Stromal cell of bone marrow (primary cell): ENCODE results near the gene TIRAP.
A peak's percentile ranks its signal among the peaks of the same experiment; 100 is the strongest.
"Not testable (repeated sequence)": the region's sequence is repeated elsewhere in the genome, so short reads cannot be mapped to it uniquely, and the experiment has no call there.

Experiments used
- DNase-seq: peaks from one replicate; pipeline ENCODE4 v3.0.0-alpha.2; 2012; ENCODE audit warnings: low read depth

The TIRAP gene

DNA sequence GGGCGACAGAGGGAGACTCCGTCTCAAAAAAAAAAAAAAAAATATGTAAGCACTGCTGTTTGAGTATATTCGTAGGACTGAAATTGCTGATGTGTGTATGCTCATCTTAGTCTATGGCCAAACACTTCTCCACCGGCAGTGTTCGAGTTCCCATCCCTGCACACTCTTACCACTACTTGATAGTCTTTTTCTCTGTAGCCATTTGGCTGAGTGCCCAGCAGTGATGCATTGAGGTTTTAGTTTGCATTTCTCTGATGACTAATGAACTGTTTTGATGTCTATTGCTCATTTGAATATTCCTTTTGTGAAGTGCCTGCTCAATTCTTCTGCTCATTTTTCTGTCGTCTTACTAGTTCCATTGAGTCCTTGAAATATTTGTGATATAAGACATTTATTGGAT, 1.9 kb downstream of the TIRAP start:
- DNase-seq: peak; percentile 95

DNA sequence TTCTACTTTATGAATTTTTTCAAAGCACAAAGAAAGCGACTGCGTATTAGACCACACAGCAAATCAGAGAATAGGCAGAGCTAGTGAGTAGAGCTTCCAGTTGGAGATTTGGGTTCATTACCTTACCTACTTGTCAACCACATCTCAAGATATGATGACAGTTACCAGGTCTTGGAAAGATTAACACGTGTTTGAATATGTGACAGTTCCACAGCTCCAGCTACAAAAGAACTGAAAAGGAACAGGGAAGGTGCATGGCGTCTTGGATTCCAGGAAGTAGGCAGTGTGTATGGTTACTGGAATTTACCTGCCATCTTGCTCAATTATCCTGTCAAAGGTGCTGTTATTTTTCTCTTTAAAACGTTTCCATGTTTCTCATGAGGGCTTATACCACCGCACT, 5.3 kb downstream of the TIRAP start:
- no peak for DNase-seq

DNA sequence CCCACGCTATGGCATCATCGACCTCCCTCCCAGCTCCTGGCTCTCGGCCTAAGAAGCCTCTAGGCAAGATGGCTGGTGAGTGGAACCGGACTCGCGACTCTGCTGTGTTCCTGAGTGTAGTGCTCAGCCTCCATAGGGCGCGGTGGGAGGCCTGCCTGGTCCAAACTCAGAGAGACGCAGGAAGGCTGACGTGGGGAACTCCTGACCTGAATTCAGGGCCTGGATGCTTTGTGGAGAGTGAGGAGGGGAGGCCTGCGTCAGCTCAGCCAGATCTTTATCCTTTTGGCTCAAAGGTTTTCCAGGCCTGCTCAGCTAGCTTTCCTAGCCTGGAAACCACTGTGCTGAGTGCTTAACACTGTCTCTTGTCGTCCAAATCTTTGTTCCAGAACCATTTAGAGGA, 8.0 kb downstream of the TIRAP start:
- no peak for DNase-seq

DNA sequence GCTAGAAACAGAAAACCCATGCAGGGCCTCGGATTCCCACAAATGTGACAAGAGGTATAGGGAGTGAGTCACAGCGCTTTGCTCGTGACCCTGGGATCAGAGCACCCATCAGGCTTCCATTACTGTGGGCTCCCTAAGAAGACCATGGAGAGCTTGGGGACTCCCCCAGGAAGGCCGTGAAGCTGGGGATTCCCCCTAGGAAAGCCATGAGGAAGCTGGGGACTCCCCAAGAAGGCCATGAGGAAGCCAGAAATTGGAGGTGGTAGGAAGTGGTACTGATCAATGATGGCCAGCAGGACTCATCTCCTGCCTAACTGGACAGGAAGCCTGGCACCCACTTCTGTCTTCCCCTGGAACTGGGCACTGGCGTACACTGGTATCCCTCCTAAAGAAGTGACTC, 10.8 kb downstream of the TIRAP start:
- no peak for DNase-seq

DNA sequence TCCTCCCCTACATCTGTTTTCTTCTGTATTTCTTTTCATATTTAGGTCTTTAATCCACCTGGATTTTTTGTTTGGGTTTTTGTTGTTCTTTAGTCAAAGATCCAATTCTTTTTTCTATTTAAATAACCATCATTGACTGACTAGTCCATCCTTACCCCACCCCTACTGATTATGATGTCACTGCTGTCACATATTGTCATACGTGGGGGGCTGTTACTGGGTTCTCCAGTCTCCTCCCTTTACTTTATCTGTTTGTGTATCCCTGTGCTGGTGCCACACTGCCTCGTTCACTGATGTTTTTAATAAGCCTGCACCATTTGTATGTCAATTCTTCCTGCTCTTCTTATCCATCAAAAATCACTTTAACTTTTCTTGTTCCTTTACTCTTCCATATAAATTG, 14.1 kb downstream of the TIRAP start:
- no peak for DNase-seq

DNA sequence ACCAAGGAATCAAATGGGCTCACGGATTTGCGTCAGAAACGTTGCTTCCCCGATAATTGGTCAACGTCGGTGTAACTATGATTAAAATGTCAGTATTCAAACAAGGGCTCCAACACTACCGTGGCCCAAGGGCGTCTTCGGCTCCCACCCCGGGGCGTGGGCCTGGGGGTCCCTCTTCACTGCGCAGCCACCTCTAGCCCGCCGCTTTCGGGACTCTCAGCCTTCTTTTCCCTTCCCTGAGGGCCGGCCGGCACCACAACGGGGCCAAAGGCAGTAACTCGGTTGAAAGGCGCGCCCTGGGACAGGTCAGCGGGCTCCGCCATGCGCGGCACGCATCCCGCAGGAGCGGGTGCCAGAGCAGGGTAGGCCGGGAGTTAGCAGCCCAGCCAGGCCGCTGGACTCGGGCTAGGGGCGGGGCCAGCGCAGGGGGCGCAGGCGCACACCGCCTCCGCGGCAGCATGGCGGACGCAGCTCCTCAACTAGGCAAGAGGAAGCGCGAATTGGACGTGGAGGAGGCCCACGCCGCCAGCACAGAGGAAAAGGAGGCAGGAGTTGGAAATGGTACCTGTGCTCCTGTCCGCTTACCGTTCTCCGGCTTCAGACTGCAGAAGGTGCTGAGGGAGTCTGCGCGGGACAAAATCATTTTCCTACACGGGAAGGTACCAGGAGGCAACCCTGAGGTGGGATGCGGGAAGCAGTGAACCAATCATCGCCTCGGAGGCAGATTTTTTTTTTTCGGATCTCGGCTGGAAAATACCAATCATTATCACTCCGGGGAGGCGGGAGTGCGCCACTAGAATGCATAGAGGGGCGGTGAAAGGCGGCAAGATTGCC, 20.9 kb downstream of the TIRAP start, which contains the start of gene DCPS:
TSS of gene DCPS (plus strand) at position 438 of the 834 bp plus-strand sequence. CDS start at position 459, 21 bp downstream.
- peak; percentile 81 for DNase-seq

DNA sequence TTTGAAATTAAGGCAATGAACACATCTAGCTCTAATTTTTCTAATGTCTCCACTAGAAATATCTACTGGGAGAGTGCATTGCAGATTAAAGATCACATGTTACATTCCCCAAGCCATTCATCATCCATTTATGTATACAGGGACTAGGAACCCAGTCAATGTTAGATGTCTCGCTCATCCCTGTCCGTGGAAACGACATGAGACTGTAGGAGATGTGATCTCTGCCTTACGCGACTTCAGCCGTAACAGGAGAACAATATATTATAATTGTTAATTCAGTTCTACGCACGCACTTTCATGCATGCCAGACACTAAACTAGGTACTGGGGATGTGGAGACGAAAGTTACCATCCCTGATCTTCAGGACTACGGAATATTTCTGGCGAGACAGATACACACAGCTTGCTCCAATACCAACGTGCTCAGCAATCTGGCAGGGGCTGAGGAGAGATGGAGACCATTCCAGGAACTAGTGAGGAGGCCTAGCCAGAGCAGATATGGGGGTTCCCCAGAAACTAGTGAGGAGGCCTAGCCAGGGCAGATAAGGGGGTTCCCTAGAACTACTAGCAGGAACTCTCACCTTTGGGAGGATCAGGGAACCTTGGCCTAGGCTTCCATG, 21.7 kb downstream of the TIRAP start:
- no peak for DNase-seq

DNA sequence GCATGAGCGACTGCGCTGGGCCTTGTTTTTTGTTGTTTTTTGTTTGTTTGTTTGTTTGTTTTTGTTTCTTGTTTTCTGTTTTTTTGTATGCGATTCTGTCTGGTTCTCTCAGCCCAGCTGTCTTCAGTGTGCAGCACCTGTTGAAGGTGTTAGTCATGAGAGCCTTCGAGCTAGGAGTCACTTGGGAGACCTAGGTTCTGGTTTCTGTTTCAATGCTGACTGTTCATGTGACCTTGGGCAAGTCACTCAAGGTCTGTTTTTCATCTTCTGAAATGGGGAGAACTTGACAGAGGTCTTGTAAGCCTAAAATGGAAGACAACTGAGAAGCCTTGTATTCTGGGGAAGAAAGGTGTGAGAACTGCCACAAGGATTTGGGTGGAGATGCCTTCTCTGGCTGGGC, 22.8 kb downstream of the TIRAP start:
- no peak for DNase-seq

DNA sequence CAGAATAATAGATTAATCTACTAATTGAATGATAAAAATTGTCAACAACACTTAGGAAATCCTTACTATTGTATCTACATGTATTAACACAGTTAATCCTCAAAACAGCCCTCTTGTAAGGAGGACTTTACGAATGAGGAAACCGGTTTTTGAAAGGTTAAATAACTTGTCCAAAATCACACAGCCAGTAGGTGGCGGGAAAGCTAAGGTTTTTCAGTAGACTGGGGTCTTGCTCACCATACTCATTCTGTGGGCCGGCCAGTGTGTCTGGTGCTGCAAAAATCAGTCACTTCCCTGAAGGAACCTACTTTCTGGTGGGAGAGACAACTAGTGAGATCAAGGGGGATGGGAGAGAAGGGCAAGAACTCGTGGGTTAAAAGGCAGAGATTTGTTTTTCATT, 24.8 kb downstream of the TIRAP start:
- DNase-seq: no peak

DNA sequence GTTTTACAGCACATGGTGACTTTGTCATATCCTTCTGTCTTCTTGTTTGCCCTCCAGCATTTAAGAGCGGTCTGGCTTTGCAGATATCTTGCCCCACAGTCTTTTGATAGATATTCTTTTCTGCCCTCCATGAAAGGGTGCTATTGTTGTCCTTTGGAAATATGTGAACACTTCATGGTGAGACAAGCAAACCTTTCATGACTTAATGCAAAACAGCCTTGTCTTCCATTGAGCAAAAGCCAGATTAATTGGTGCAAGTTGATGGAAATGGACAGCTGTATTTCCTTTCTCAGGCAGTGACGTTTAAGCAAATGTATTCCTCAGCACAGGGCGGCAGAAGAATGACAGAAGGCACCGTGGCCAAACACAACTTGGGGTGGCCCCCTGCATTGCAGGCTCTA, 25.4 kb downstream of the TIRAP start:
- no peak for DNase-seq

DNA sequence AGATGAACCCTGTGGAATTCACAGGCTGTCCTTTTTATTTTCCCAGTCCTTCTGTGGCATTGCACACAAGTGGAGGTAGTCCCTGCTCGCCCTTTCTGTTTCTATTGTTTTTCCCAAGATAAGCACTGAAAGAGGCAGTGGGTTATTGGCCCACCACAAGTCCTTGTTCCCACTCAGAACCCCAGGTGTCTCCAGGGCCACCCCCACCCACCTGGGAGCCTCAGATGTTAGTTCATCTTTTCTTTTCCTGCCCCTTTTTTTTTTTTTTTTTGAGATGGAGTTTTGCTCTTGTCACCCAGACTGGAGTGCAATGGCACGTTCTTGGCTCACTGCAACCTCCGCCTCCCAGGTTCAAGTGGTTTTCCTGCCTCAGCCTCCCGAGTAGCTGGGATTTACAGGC, 25.9 kb downstream of the TIRAP start:
- DNase-seq: not testable (repeated sequence)

DNA sequence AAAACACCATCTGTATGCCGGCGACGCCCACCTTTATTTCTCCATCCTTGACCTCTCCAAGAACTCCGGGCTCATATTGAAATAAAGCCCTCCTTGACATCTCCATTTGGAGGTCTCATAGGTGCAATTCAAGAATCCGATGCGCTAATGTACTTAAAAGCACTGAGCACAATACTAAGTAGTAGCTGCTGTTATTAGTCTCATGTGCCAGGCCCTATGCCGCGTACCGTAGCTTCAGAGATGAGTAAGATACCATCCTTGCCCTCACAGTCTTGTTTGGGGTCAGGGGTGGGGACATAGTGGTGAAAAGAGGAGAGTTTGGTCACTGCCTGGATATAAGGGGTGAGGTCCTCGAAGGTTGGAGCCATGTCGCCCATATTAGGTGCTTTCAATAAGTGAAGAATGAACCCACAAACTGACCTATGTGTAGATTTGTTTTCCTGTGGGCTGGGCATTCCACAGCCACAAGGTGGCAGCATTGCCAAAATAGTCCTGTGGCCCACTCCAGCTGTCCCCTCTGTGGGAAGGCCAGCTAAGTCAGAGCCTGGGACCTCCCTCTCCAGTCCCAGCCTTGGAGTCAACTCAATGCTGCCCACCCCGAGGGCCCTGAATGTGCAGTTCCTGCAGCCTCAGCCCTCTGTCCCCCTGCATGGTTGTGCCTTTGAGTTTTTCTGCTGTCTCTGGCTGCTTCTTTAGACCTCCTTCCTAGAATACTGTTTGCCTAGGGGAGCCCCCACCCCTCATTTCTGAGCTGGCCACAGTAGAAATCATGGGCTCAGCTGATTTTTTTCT, 27.5 kb downstream of the TIRAP start:
- peak; percentile 45 for DNase-seq

DNA sequence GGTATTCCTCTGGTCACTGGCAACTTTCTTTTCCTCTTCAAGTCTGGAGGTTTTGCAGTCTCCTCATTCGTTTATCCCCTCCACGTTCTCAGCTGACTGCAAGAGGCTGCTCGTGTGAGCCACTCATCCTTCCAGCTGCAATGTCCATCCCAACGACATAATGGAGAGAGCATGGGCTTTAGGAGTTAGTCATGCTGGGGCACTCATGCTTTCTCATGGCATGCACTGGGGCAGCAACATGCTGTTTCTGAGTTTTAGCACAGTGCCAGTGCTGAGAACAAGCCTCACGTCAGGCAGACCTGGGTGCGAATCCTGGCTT, 28.1 kb downstream of the TIRAP start:
- DNase-seq: no peak

DNA sequence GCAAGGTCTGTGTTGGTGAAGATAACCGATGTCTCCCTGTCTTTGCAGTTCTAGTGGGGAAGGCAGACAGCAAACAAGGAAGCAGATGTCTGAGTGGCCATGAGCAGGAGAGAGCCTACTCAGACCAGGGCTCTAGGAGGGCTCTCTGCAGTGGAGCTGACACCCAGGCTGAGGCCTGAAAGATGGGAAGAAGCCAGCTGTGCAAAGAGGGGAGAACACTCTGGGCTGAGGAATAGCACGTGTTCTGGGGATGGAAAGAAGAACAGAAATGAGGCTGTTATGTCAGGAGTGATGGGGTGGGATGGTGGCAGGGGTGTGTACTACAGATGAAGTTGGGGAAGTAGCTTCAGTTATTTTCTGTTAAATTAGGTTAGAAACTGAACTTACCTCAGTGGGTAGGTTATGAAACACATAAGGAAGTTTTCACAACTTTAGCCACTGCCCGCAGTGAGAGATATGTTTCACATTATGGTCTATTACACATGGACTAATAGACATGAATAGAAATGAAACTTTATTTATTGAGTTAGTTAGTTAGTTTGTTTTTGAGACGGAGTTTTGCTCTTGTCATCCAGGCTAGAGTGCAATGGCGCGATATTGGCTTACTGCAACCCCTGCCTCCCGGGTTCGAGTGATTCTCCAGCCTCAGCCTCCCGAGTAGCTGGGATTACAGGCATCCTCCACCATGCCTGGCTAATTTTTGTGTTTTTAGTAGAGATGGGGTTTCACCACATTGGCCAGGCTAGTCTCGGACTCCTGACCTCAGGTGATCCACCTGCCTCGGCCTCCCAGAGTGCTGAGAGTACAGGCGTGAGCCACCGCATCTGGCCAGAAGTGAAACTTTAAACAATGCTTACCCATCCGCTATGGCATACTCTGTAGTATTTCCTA, 28.8 kb downstream of the TIRAP start:
- no peak for DNase-seq

DNA sequence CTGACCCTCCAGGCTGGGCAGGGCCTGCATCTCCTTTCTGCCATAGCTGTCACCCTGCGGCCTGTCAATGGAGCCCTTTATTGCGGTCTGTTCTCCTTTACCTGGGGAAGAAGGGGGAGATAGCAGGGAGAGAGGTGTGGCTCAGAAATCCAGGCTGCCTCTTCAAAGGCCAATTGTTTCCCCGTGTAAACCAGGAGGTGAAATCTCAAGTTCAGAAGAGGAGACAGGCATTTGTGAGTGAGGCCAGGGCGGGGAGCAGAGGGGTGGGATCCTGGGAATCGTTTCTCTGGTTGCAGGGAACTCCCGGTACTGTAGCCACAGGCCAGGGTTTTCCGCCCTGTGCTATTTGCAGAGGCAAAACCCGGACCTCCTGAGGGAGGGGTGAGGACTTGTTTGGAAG, 30.1 kb downstream of the TIRAP start:
- DNase-seq: no peak

DNA sequence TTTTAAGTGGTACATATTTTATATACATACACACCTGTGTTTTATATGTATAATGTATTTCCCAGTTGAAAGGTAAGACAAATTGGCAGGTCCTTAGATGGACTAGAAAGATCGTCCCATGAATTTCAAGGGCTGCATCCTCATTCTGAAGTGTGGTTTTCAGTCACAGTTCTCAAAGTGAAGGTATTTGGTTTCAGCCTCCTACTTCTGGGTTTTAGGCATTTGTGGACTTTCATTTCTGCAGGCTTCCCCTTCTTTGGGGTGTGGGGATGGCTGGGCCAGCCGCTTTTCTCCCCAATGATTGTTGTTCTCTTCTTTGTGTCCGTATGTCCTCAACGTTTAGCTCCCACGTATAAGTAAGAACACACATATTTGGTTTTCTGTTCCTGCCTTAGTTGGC, 30.9 kb downstream of the TIRAP start:
- no peak for DNase-seq

DNA sequence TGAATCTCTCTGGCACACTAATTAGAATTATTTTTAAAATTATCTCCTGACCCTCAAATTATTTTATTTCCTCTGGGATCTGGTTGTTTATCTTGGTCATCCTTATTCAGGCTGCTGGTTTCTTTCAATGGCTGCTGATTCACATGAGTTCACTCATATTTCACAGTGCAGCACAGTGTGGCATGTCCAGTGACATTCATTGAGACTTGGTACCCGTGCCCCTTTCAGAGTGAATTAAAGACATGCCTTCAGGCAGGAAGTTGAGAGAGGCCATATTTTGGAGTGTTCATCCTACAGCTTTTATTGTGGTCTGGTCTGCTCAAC, 34.5 kb downstream of the TIRAP start:
- DNase-seq: no peak

DNA sequence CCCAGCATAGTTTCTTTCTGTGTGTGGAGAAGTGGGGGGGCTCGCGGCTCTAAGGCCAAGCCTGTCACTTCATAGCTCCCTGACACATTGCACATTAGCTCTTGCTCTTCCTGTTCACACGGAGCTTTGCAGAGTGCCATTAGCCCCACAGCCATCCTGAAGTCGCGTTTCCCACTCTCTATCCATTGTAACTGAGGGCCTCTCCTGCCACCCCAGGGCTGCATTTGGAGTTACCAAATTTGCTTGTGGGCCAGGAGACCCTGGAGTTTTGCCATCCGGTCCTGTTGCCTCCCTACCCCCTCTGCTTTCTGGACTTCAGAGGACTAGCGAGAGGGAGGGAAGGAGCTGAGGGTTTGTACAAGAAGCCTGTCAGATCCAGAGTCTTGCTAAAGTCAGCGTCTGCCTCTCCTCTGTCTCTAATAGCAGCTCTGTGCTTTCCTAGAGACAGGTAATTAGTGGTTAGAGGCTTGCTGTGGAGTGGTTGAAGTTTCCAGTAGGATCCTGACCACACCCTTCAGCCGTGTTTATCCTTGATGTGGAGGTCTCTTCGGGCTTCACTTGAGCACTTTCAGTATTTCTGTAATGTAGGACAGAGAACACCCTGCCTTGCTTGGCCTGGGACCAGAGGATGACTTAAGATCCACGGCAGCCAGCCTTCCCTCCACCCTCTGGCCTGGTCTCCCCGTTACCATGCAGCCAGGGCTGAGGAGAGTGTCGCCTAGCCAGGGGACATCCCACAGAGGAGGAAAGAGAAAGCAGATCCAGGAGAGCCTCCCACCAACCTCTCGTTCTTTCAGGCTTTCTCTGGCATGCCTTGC, 35.1 kb downstream of the TIRAP start:
- peak; percentile 55 for DNase-seq

DNA sequence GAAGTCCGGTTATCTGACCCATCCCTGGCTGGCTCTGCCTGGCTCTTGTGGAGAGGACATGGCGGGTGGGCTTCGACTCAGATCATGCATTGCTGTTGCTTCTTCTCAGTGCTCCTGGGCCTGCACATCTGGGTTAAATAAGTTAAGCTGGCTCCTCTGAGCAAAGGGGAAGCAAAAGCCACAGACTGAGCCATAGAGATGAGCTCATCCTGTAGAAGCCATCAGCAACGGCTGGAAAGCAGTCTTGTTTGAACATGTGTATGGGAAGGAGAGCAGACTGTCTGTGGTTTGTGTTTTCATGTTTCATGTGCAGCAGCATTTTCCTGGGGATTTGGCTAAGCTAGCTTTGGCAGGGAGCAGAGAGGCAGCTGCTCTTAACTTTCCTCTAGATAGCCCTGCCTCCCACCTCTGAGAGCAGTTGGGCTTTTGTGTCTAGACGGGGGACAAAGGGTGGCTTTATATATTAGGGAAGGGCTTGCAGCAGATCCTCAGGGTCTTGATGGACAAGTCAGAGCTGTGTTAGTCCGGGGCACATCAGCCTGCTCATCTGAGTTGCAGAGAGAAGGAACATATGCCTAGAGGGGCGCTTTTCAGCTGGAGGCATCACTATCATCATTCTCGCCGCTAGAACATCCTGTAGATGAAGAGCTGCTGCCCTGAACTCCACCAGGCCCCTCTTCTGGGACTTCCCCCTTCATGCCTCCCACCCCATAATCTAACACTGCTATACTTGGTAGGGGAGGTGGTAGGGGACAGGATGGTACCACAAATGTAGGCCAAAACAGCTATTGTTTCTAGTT, 35.9 kb downstream of the TIRAP start:
- peak; percentile 95 for DNase-seq

DNA sequence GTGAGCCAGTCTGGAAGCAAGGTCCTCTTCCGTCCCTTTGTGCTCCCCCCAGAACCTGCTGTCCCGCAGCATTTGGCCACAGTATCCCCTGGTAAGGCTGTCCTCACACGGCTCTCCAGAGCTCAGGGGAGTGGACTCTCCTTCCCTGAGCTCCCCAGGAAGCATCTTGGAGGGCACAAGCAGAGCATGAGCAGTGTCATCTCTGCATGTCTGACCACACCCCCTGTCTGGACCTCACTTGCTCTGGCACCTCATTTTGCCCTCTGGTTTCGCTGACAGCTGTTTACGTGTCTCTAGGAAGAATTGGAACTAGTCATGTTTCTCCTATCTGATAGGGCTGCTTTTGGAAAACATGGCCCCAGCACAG, 36.5 kb downstream of the TIRAP start:
- no peak for DNase-seq

DNA sequence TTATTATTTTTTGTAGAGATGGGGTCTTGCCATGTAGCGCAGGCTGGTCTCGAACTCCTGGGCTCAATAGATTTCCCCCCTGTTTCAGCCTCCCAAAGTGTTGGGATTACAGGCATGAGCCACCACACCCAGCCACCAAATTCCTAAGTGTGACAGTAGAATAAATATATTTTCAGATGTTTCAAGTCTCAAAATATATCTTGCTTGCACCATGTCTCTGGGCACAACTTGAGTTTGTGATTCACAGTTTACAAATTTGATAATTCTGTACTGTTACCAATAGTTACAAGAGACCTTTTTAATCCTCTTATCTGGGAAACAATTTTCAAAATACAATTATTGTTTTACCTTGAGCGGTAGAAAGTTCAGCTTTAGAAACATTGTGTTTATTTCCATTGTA, 40.1 kb downstream of the TIRAP start:
- DNase-seq: no peak
